Breast epithelium (tissue), 4 donors: Measurements from ENCODE around the gene CPN2. TPM values are rescaled to one million over a fixed set of nuclear protein-coding genes. Genes with fewer than 3 reads are reported as not detected.

ENCODE experiments used
- DNase-seq, 2 donors: peaks; one replicate each; pipeline ENCODE4 v3.0.0-alpha.2; 2019; ENCODE audit warnings: low spot score in 2 of 2
- H3K27ac ChIP-seq, 2 donors: fragments of 200-600 bp; sonication (generic) in 1 of 2; one replicate each; pipeline ENCODE4 v1.5.1; 2016 to 2019; ENCODE audit warnings: mild to moderate bottlenecking in 1 of 2
- H3K27me3 ChIP-seq, 2 donors: fragments of 200-600 bp; sonication (generic) in 1 of 2; one replicate each; pipeline versions ENCODE4 v1.5.1 to v1.6.0; 2017 to 2019; ENCODE audit warnings: control low read depth in 1 of 2, mild to moderate bottlenecking in 1 of 2
- H3K36me3 ChIP-seq: fragments of 200-600 bp; one replicate; pipeline ENCODE4 v1.5.1; 2019
- H3K4me1 ChIP-seq, 2 donors: fragments of 200-600 bp; sonication (generic); one replicate each; pipeline ENCODE4 v1.5.1; 2016 to 2019; ENCODE audit warnings: control low read depth in 1 of 2
- H3K4me3 ChIP-seq, 3 donors: fragments of 200-600 bp; sonication (generic); 1 replicate in 2 of 3; 2 replicates in 1 of 3; pipeline ENCODE4 v1.5.1; 2016 to 2019; ENCODE audit warnings: mild to moderate bottlenecking in 3 of 3, moderate library complexity in 2 of 3
- H3K9me3 ChIP-seq, 2 donors: fragments of 200-600 bp; sonication (generic) in 1 of 2; one replicate each; pipeline ENCODE4 v1.5.1; 2016 to 2019; ENCODE audit warnings: control low read depth in 1 of 2
- POLR2A ChIP-seq: fragments of 450-650 bp; IDR thresholded peaks from one replicate; pipeline ENCODE4 v1.6.1; 2016; ENCODE audit warnings: antibody characterized with exemption, mild to moderate bottlenecking, moderate library complexity
- POLR2AphosphoS5 ChIP-seq, 3 donors: sonication (generic); formaldehyde crosslinking; IDR thresholded peaks; one replicate each; pipeline ENCODE4 v1.6.1; 2017; ENCODE audit warnings: antibody characterized with exemption in 3 of 3
- intact Hi-C: fragments of 100-400 bp; cut with DNase I; formaldehyde crosslinking; loops from one replicate; pipeline ENCODE4 v1.15.1; 2023; ENCODE audit warnings: low total_unique reads
- total RNA-seq, 3 donors: library from RNA; depleted of rRNA; stranded (reverse); fragments of >200 nt; gene quantifications; one replicate each; pipeline ENCODE4 v1.1.0, GENCODE V29; 2016
- TF ChIP-seq, protein P1 (sequence below), 3 donors: fragments of 450-650 bp; IDR thresholded peaks; one replicate each; pipeline ENCODE4 v1.5.1; 2016 to 2017; ENCODE audit warnings: antibody characterized with exemption in 3 of 3, mild to moderate bottlenecking in 3 of 3, moderate library complexity in 3 of 3

The CPN2 gene
- total RNA-seq, 3 donors from 2014 or later: 0.16 TPM; not detected in 2

DNA sequence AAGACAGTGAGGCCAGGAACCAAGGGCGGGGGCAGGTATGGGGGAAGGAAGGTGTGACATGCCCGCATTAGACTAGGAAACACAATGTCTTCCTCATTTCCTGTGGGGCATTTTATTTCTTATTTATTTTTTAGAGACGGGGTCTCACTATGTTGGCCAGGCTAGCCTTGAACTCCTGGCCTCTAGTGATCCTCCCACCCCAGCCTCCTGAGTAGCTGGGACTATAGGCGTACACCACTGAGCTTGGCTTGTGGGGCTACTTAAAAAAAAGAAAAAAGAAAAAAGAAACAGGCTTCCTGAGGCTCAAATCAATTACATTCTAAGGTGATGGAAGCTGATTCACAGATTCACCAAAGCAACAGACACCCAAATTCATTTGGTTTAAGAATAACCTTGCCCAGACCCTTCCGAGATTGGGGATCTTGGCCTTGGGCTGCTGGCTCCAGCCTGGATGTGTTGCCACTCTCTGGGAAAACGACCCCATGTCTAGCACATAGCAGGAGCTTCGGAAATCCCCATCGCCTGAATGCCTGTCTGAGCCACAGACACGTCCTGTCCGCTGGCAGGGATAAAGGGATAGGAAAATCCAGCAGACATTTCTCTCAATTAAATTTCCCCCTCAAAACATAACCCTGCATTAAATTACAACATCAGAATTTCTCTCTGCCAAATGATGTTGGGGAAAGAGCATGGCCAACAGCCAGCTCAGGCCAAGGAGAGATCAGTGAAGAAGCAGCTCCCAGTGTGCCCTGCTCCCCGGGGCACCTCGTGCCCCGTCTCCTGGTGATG, 13.0 kb downstream of the CPN2 start:
- peaks cover 0 to 4% of the 10 kb centered on the region in 2 donors for H3K4me1 ChIP-seq
- TF ChIP-seq POLR2AphosphoS5 (IDR thresholded peaks at IDR 0.05) (no peak), POLR2A (no peak)
- TF ChIP-seq, protein P1, sequence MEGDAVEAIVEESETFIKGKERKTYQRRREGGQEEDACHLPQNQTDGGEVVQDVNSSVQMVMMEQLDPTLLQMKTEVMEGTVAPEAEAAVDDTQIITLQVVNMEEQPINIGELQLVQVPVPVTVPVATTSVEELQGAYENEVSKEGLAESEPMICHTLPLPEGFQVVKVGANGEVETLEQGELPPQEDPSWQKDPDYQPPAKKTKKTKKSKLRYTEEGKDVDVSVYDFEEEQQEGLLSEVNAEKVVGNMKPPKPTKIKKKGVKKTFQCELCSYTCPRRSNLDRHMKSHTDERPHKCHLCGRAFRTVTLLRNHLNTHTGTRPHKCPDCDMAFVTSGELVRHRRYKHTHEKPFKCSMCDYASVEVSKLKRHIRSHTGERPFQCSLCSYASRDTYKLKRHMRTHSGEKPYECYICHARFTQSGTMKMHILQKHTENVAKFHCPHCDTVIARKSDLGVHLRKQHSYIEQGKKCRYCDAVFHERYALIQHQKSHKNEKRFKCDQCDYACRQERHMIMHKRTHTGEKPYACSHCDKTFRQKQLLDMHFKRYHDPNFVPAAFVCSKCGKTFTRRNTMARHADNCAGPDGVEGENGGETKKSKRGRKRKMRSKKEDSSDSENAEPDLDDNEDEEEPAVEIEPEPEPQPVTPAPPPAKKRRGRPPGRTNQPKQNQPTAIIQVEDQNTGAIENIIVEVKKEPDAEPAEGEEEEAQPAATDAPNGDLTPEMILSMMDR (IDR thresholded peaks at IDR 0.05): no peak
- intact Hi-C loops: loop anchor here (10.0 kb wide), 1 partner anchor 67 kb away; no protein-coding TSS in a partner anchor
- no peak overlapping the region for H3K27ac ChIP-seq
- H3K27me3 ChIP-seq: no peaks in the 10 kb centered on the region
- H3K4me3 ChIP-seq: no peak overlapping the region
- no peak for DNase-seq
- H3K9me3 ChIP-seq: no peaks in the 10 kb centered on the region
- H3K36me3 ChIP-seq: no peaks in the 10 kb centered on the region

- peaks cover 0 to 4% of the 10 kb centered on the region in 2 donors for H3K4me1 ChIP-seq
- H3K36me3 ChIP-seq: no peaks in the 10 kb centered on the region
- DNase-seq: no peak
- no peaks in the 10 kb centered on the region for H3K9me3 ChIP-seq
- H3K27me3 ChIP-seq: no peaks in the 10 kb centered on the region
- H3K4me3 ChIP-seq: no peak overlapping the region
- TF ChIP-seq POLR2AphosphoS5 (IDR thresholded peaks at IDR 0.05): no peak
- TF ChIP-seq POLR2A: no peak
- TF ChIP-seq, protein P1 (IDR thresholded peaks at IDR 0.05): no peak
- intact Hi-C loops: loop anchor here (10.0 kb wide), 1 partner anchor 68 kb away; no protein-coding TSS in a partner anchor
- H3K27ac ChIP-seq: no peak overlapping the region
These were observed 14.3 kb downstream of the CPN2 start for GRCh38 chr3:194336601-194337355.

DNA sequence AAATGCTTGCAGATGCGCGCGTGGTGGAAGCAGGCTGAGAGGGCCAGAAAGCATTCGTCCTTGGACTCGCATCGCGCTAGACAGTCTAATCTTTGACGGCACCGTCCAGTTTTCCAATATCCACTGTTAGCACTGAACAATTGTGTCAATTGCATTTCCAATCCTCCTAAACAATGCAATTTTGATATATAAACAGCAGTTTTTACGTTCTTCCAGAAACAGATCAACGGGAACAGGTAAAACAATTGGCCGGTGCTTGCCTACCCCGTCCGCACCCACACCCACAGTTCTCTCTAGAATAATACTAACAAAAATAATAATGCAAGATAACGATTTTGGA, 17.2 kb downstream of the CPN2 start:
- no peak for DNase-seq
- no peak for TF ChIP-seq POLR2AphosphoS5 (IDR thresholded peaks at IDR 0.05)
- TF ChIP-seq, protein P1 (IDR thresholded peaks at IDR 0.05): no peak
- no peak for TF ChIP-seq POLR2A
- Histone ChIP-seq H3K4me3 (peak overlapping the region in 2 of 3 donors; percentile 49 to 66), H3K27me3 (no peaks in the 10 kb centered on the region), H3K27ac (no peak overlapping the region), H3K4me1 (peaks cover 0 to 4% of the 10 kb centered on the region in 2 donors), H3K9me3 (no peaks in the 10 kb centered on the region), H3K36me3 (no peaks in the 10 kb centered on the region)
- intact Hi-C loops: loop anchor here (10.0 kb wide), 1 partner anchor 71 kb away; no protein-coding TSS in a partner anchor

DNA sequence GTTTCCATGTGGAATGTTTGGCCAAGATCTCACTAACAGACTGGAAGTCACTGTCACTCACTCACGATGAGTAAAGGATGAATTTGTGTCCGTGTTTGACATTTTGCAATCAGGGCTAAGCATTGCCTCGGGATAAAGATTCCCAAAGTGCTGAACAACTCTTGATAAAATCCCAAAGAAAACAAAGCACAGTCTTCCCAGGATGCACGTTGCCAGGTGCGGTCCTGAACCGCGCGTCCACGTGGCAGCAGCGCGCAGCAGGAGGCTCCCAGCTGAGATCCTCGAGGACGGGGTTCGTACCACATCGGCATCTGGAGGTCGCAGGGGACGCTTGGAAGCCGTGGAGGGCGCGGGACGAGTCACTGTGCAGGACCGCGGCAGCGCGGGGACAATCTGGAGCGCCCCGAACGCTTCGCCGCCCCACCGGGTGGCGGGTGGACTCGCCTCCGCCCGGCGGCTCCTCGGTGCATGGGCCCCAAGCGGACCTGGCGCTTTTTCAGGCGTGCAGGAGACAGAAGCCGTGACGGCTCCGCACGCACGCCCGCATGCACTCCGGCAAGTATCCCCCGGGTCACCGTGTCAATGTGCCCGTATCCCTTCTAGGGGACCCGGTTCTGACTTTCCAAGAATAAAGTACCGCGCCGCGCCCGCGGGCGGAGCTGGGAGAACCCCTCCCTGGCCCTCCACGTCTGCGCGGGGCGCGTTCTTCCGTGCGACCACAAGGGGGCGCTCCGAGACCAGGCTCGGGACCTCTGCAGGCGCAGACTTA, 17.7 kb downstream of the CPN2 start:
- no peaks in the 10 kb centered on the region for H3K36me3 ChIP-seq
- no peaks in the 10 kb centered on the region for H3K9me3 ChIP-seq
- H3K4me3 ChIP-seq: peak overlapping the region; percentile 19 to 66 (median 49)
- intact Hi-C loops: loop anchor here (10.0 kb wide), 1 partner anchor 71 kb away; no protein-coding TSS in a partner anchor
- H3K4me1 ChIP-seq: peaks cover 0 to 4% of the 10 kb centered on the region in 2 donors
- TF ChIP-seq, protein P1 (IDR thresholded peaks at IDR 0.05): peak; percentile 94 to 99 (median 97)
- no peak for TF ChIP-seq POLR2AphosphoS5 (IDR thresholded peaks at IDR 0.05)
- no peaks in the 10 kb centered on the region for H3K27me3 ChIP-seq
- no peak overlapping the region for H3K27ac ChIP-seq
- peak; percentile 72 to 91 for DNase-seq
